HG02870 (cell line): ENCODE data around the gene CD6.

ENCODE experiments used
- ATAC-seq: cut with Tn5 transposase; IDR thresholded peaks from one replicate; pipeline ENCODE4 v1.9.1; 2021; ENCODE audit warnings: mild to moderate bottlenecking, moderate library complexity; ENCODE audit not compliant: unreplicated experiment

Gene CD6

GRCh38 chr11:61069427-61069826, 97.9 kb downstream of the CD6 start:
- no peak for ATAC-seq
